ENCODE measurements around the gene GATD1.

GRCh38 chr11:787084-787675 lies 9.9 kb upstream of the GATD1 start:
- no peak for TF ChIP-seq CTCF (IDR thresholded peaks at IDR 0.05)
- no peak for TF ChIP-seq POLR2A (IDR thresholded peaks at IDR 0.05)
- no peak for TF ChIP-seq POLR2AphosphoS5 (IDR thresholded peaks at IDR 0.05)
- no peak for TF ChIP-seq EP300 (IDR thresholded peaks at IDR 0.05)
